Bronchial epithelial cell (primary cell): ENCODE measurements around the gene SDCCAG8. TPM values are rescaled to one million over a fixed set of nuclear protein-coding genes. Genes with fewer than 3 reads are reported as not detected.

Experiments used
- DNase-seq: peaks from one replicate; pipeline ENCODE4 v3.0.0-alpha.2; 2010; ENCODE audit warnings: low read depth
- FAIRE-seq: peaks from 2 replicates; lab custom pipeline; 2011; peaks lifted over from hg19 to GRCh38; lab: Jason Lieb, UNC
- H3K27me3 ChIP-seq: 2 replicates; pipeline ENCODE4 v1.5.1; 2011; ENCODE audit warnings: low read length; ENCODE audit not compliant: control insufficient read depth, insufficient read depth
- H3K36me3 ChIP-seq: 2 replicates; pipeline ENCODE4 v1.5.1; 2011; ENCODE audit warnings: low read length; ENCODE audit not compliant: control insufficient read depth, insufficient read depth
- H3K4me3 ChIP-seq: 2 replicates; pipeline ENCODE4 v1.5.1; 2011; ENCODE audit warnings: mild to moderate bottlenecking, low read depth, low read length, control low read depth
- total RNA-seq: library from RNA; depleted of rRNA; stranded (reverse); fragments of >200 nt; gene quantifications from 2 replicates; pipeline ENCODE4 v1.2.1, GENCODE V29; 2014
- TF ChIP-seq, protein P1 (sequence below): IDR thresholded peaks from 2 replicates; pipeline ENCODE4 v1.5.1; 2011; ENCODE audit warnings: mild to moderate bottlenecking, moderate library complexity, low read length, control low read depth, inconsistent platforms; ENCODE audit not compliant: insufficient read depth, severe bottlenecking

The SDCCAG8 gene
- total RNA-seq, 1 donor from 2014 or later: 32.4 TPM

DNA sequence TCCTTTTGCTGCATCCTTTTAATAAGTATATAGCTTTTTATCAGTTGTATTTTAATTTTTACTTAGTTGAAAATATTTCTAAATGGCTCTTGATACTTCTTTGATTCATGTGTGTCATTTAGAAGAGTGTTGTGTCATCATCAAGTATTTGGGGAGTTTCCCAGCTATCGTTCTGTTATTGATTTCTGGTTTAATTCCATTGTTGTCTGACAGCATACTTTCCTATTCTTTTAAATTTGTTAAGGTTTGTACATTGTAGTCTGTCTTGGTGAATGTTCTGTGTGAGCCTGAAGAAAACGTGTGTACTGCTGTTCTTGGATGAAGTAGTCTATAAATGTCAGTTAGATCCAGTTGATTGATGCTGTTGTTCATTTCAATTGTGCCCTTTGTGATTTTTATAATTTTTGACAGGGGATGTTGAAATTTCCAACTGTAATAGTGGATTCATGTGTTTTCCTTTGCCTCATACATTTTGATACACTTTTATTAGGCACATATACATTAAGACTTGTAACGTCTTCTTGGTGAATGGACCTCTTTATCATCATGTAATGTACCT is 24.8 kb downstream of the SDCCAG8 start:
- Histone ChIP-seq H3K27me3 (no peaks in the 10 kb centered on the region), H3K36me3 (no peaks in the 10 kb centered on the region), H3K4me3 (no peak overlapping the region)
- DNase-seq (no peak), FAIRE-seq (no peak)
- TF ChIP-seq, protein P1, sequence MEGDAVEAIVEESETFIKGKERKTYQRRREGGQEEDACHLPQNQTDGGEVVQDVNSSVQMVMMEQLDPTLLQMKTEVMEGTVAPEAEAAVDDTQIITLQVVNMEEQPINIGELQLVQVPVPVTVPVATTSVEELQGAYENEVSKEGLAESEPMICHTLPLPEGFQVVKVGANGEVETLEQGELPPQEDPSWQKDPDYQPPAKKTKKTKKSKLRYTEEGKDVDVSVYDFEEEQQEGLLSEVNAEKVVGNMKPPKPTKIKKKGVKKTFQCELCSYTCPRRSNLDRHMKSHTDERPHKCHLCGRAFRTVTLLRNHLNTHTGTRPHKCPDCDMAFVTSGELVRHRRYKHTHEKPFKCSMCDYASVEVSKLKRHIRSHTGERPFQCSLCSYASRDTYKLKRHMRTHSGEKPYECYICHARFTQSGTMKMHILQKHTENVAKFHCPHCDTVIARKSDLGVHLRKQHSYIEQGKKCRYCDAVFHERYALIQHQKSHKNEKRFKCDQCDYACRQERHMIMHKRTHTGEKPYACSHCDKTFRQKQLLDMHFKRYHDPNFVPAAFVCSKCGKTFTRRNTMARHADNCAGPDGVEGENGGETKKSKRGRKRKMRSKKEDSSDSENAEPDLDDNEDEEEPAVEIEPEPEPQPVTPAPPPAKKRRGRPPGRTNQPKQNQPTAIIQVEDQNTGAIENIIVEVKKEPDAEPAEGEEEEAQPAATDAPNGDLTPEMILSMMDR: no peak

DNA sequence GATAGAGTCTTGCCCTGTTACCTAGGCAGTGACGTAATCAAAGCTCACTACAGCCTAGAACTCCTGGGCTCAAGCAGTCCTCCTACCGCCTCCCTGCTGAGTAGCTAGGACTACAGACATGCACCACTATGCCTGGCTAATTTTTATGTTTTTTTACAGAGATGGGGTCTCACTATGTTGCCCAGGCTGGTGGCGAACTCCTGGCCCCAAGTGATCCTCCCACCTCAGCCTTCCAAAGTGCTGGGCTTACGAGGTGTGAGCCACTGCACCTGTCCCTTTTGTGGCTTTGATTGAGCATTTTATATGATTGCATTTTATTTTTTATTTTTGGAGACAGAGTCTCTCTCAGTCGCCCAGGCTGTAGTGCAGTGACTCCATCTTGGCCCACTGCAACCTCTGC is 25.8 kb downstream of the SDCCAG8 start:
- FAIRE-seq: no peak
- TF ChIP-seq, protein P1: no peak
- DNase-seq: no peak

DNA sequence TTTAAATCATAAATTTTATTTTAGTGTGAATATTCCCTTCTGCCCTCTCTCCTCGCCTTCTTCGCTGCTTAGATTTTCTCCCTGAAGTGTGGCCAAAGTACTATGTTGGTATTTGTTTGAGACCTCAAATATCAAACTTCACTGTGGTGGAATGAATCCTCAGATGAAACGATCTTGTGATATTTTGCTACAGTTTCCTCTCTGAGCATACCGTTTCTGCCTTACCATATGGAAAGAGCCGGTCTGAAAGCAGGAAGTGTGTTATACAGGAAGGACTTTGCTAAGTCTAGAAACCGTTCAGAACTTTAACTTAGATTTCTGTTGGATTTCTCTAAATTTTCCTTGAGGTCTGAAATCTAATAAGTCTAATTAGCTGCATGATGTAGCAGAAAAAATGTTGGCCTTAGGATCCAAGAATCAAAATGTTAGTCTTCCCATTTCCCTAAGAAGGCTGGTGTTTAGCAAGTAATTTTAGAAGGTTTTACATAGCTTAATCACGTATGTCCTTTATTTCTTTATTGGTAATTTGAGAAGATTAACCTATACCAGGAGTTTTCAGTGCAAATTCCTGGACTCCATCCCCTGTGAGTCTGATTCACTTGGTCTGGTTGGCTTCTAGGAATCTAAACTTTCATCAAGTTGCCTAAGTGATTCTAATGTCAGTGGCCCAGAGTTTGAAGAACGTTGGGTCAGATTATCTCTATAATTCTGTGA is 30.7 kb downstream of the SDCCAG8 start:
- DNase-seq: peak; percentile 27
- Histone ChIP-seq H3K4me3 (no peak overlapping the region), H3K36me3 (no peaks in the 10 kb centered on the region), H3K27me3 (no peaks in the 10 kb centered on the region)
- no peak for FAIRE-seq
- TF ChIP-seq, protein P1: no peak

More for the DNA sequence above, 25.8 kb downstream of the SDCCAG8 start:
- Histone ChIP-seq H3K27me3 (no peaks in the 10 kb centered on the region), H3K4me3 (no peak overlapping the region), H3K36me3 (no peaks in the 10 kb centered on the region)

DNA sequence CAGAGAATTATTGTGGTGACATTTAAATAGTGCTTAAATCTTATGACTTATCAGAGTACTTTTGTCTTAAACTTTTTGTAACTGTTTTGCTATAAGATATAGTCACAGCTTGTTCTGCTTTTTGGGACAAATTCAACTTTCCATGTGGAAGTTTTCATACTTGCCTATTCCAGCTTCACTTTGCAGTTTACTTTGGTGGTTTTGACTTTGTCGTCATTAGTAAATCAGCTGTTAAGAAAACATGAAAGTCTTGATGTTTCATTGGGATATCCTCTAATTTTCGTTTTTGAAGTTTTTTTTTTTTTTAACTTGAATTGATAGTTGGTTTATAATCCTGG is 31.3 kb downstream of the SDCCAG8 start:
- DNase-seq: no peak
- TF ChIP-seq, protein P1: no peak
- H3K27me3 ChIP-seq: no peaks in the 10 kb centered on the region
- no peak for FAIRE-seq
- H3K36me3 ChIP-seq: no peaks in the 10 kb centered on the region
- H3K4me3 ChIP-seq: no peak overlapping the region

DNA sequence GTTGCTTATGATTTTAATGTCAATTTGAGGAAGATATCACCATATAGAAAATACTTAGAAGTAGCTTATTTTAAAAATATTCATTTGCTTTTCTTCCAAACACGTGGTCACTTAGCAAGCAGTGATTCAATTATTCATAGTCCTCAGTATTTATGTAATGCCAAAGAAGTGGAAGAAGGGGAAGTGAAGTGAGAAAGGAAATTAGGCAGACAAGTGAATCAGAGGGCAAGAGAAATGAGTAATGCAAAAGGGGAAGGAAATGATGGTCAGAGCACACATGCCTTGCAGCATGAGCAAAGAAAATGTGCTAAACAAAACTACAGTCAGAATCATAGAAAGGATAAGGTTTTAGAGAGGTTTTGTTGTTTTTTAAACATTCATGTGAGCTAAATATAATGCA is 31.8 kb downstream of the SDCCAG8 start:
- TF ChIP-seq, protein P1: no peak
- FAIRE-seq: no peak
- Histone ChIP-seq H3K4me3 (no peak overlapping the region), H3K27me3 (no peaks in the 10 kb centered on the region), H3K36me3 (no peaks in the 10 kb centered on the region)
- peak; percentile 95 for DNase-seq

DNA sequence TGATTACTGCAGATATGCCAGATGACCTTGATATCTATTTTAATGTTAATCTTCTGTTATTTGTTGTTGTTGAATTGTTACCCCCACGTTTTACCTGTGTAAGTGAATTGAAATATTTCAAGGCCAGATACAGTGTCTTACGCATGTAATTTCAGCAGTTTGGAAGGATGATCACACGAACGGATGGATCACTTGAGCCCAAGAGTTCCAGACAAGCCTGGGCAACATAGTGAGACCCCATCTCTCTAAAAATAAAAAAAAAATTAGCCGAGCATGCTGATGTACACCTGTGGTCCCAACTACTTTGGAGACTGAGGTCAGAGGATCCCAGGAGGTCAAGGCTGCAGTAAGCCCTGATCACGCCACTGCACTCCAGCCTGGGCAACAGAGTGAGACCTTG is 32.2 kb downstream of the SDCCAG8 start:
- H3K4me3 ChIP-seq: no peak overlapping the region
- no peak for DNase-seq
- H3K27me3 ChIP-seq: no peaks in the 10 kb centered on the region
- TF ChIP-seq, protein P1: no peak
- H3K36me3 ChIP-seq: no peaks in the 10 kb centered on the region
- no peak for FAIRE-seq
